ENCODE data around the gene GJD4. TPM values are rescaled to one million over a fixed set of nuclear protein-coding genes. Genes with fewer than 3 reads are reported as not detected.

The GJD4 gene
- total RNA-seq, 1 experiment from 2014 or later: 0.33 TPM

- peak; percentile 97 for DNase-seq
Observed at GRCh38 chr10:35640951-35641675, 36.0 kb downstream of the GJD4 start.

DNA sequence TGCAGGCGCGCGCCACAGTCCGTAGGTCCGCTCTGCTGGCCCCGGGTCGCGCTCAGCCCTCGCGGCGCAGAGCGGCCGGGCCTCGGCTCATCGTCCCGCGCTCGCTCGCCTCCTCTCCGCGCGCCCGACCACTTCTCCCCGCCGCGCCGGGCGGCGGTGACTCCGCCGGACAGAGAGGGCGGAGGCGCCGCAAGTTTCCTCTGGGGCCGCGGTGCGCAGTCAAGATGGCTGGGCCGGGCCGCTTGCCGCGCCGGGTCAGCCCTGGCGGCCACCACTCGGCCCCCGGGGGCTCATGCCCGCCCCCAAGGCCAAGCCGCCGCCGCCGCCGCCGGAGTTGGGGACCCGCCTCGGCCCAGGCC lies 36.5 kb downstream of the GJD4 start:
- no peak for DNase-seq

More at GRCh38 chr10:35640951-35641675, 36.0 kb downstream of the GJD4 start:
- ATAC-seq: peak; percentile 6
- POLR2A ChIA-PET (ENCODE audit: unreplicated experiment): interaction anchor here (0.6 to 0.7 kb wide), 6 partner anchors 215 to 1150 kb away, joined by 3 read pairs; no protein-coding TSS in a partner anchor
- Histone ChIP-seq H3K36me3 (ENCODE audit: low read depth, low read length) (peaks cover 14% of the 10 kb centered on the region), H3K9ac (ENCODE audit: low read length) (peak overlapping the region; percentile 86), H4K20me1 (ENCODE audit: low read length) (peaks cover 32% of the 10 kb centered on the region), H3K4me3 (ENCODE audit: low read length) (peak overlapping the region; percentile 80), H3K27ac (ENCODE audit: low read length) (peak overlapping the region; percentile 62), H3F3A (ENCODE audit: low read length, unreplicated experiment) (peaks cover 28% of the 10 kb centered on the region), H3K9me2 (replicated peaks; ENCODE audit: low read length) (no peaks in the 10 kb centered on the region), H2AFZ (ENCODE audit: low read length) (peak overlapping the region; percentile 42), H3K9me3 (ENCODE audit: low read length) (no peaks in the 10 kb centered on the region), H3K27me3 (ENCODE audit: low read length) (no peaks in the 10 kb centered on the region), H3K79me2 (ENCODE audit: low read length) (peaks cover 59% of the 10 kb centered on the region), H3K4me2 (ENCODE audit: low read length) (peak overlapping the region; percentile 94), H3K4me1 (ENCODE audit: insufficient read depth, low read length) (peaks cover 41% of the 10 kb centered on the region)
- TF ChIP-seq EZH2phosphoT487 (IDR thresholded peaks at IDR 0.05; ENCODE audit: borderline replicate concordance, low read length) (peak; percentile 93), EZH2 (IDR thresholded peaks at IDR 0.05; ENCODE audit: low read length, unreplicated experiment) (no peak)
- TF ChIP-seq, protein P1, sequence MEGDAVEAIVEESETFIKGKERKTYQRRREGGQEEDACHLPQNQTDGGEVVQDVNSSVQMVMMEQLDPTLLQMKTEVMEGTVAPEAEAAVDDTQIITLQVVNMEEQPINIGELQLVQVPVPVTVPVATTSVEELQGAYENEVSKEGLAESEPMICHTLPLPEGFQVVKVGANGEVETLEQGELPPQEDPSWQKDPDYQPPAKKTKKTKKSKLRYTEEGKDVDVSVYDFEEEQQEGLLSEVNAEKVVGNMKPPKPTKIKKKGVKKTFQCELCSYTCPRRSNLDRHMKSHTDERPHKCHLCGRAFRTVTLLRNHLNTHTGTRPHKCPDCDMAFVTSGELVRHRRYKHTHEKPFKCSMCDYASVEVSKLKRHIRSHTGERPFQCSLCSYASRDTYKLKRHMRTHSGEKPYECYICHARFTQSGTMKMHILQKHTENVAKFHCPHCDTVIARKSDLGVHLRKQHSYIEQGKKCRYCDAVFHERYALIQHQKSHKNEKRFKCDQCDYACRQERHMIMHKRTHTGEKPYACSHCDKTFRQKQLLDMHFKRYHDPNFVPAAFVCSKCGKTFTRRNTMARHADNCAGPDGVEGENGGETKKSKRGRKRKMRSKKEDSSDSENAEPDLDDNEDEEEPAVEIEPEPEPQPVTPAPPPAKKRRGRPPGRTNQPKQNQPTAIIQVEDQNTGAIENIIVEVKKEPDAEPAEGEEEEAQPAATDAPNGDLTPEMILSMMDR (conservative IDR thresholded peaks at IDR 0.05; ENCODE audit: low read depth, low read length): peak; percentile 46; the same call in 1 of the 2 replicates
- no TSS peak for BruUV-seq (replicated peaks)
- intact Hi-C loops (cut with micrococcal nuclease): loop anchor here (1.0 kb wide), 1 partner anchor 1138 kb away; no protein-coding TSS in a partner anchor
- CTCF ChIA-PET: interaction anchor here (0.7 to 4.0 kb wide), 2 partner anchors 1084 to 1138 kb away, joined by 3 to 36 read pairs; no protein-coding TSS in a partner anchor

More for the DNA sequence above, 36.5 kb downstream of the GJD4 start:
- CTCF ChIA-PET: no interaction called here
- peak overlapping the region; percentile 94 for H3K4me2 ChIP-seq (ENCODE audit: low read length)
- peak; percentile 2 for ATAC-seq
- peaks cover 22% of the 10 kb centered on the region for H3F3A ChIP-seq (ENCODE audit: low read length, unreplicated experiment)
- H2AFZ ChIP-seq (ENCODE audit: low read length): peak overlapping the region; percentile 42
- POLR2A ChIA-PET (ENCODE audit: unreplicated experiment): no interaction called here
- peaks cover 59% of the 10 kb centered on the region for H3K79me2 ChIP-seq (ENCODE audit: low read length)
- peak overlapping the region; percentile 86 for H3K9ac ChIP-seq (ENCODE audit: low read length)
- TF ChIP-seq EZH2 (IDR thresholded peaks at IDR 0.05; ENCODE audit: low read length, unreplicated experiment) (no peak), EZH2phosphoT487 (IDR thresholded peaks at IDR 0.05; ENCODE audit: borderline replicate concordance, low read length) (no peak)
- TF ChIP-seq, protein P1 (conservative IDR thresholded peaks at IDR 0.05; ENCODE audit: low read depth, low read length): no peak
- H3K9me3 ChIP-seq (ENCODE audit: low read length): no peaks in the 10 kb centered on the region
- BruUV-seq (replicated peaks): no TSS peak
- H4K20me1 ChIP-seq (ENCODE audit: low read length): peaks cover 32% of the 10 kb centered on the region
- H3K4me3 ChIP-seq (ENCODE audit: low read length): peak overlapping the region; percentile 80
- intact Hi-C loops (cut with micrococcal nuclease): loop anchor here (1.0 to 2.0 kb wide), 9 partner anchors 154 to 1084 kb away; no protein-coding TSS in a partner anchor
- no peaks in the 10 kb centered on the region for H3K27me3 ChIP-seq (ENCODE audit: low read length)
- H3K9me2 ChIP-seq (replicated peaks; ENCODE audit: low read length): no peaks in the 10 kb centered on the region
- peaks cover 14% of the 10 kb centered on the region for H3K36me3 ChIP-seq (ENCODE audit: low read depth, low read length)
- H3K4me1 ChIP-seq (ENCODE audit: insufficient read depth, low read length): peaks cover 36% of the 10 kb centered on the region
- peak overlapping the region; percentile 62 for H3K27ac ChIP-seq (ENCODE audit: low read length)
